ENCODE measurements around the gene RNU6-1.

Gene RNU6-1

GRCh38 chr15:67796196-67797127, 43.4 kb downstream of the RNU6-1 start:
- DNase-seq, result no peak

GRCh38 chr15:67794832-67795574, 44.8 kb downstream of the RNU6-1 start:
- DNase-seq, result no peak

- no peak for DNase-seq
These were observed 47.4 kb downstream of the RNU6-1 start for GRCh38 chr15:67792250-67792942.

DNA sequence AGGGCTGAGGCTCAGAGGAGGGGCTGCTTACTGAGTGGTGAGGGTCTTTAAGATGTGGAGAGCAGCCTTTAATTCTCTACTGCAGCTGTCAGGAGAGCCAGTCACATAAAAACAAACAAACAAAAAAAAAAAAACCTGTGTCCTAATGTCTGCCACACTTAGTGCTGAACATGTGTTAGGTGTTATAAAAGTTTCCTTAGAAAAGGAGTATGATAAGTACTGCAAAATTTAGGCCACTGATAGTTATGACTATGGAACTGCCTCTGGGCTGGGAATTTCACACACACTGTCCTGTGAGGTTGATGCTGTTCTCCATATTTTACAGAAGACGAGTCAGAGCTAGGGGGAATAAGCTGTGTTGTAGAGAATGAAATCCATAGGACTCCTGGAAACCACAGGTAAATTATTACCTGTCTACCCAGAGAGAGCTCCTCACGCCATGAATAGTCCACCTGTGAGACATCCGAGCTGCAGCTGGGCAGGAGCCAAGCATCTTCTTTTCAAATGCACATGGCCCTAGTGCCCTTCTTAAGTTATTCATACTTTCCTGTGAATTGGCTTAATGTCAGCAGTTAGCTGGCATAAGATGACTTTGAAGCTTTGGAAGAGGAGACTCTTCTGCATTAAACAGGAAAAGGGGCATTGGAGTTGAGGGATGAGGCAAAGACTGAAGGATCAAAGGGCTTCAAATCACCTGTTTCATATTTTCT, 49.1 kb downstream of the RNU6-1 start:
- no peak for DNase-seq

Measured in NCI-H1436 treated with DMSO at 0.1 percent for 48 hours (cell line).